GM12878 (cell line): ENCODE results near the gene KCNQ1OT1. TPM values are rescaled to one million over a fixed set of nuclear protein-coding genes. Genes with fewer than 3 reads are reported as not detected.

Source experiments
- ATAC-seq: fragments of 200-7000 bp; cut with Tn5 transposase; 3 replicates; pipeline ENCODE4 v1.9.1; 2020; ENCODE audit warnings: mild to moderate bottlenecking, moderate library complexity
- BruUV-seq: library from RNA; stranded (reverse); fragments of 400-500 nt; replicated peaks from 2 replicates; lab custom pipeline; 2021; lab: Mats Ljungman, UMichigan
- CTCF ChIA-PET: fragments of 300-600 bp; sonication (Branson Sonifier 250); formaldehyde crosslinking; extraction: SDS; loops from one replicate; lab custom pipeline; 2021; ENCODE audit warnings: inconsistent platforms; lab: Yijun Ruan, JAX
- POLR2A ChIA-PET: fragments of 350-600 bp; formaldehyde crosslinking; extraction: SDS; loops from one replicate; lab custom pipeline; 2021; ENCODE audit warnings: inconsistent platforms; lab: Charles Lee
- RAD21 ChIA-PET: fragments of 300-600 bp; sonication (Branson Sonifier 250); formaldehyde crosslinking; loops from one replicate; lab custom pipeline; 2023; ENCODE audit warnings: antibody characterized with exemption; ENCODE audit not compliant: unreplicated experiment; lab: Charles Lee
- SMC1A ChIA-PET: fragments of 300-600 bp; sonication (Branson Sonifier 250); formaldehyde crosslinking; loops from one replicate; lab custom pipeline; 2023; ENCODE audit not compliant: unreplicated experiment, uncharacterized antibody; lab: Charles Lee
- DNase-seq: peaks from one replicate; pipeline ENCODE4 v3.0.0-alpha.2; 2011; ENCODE audit warnings: low read depth, low spot score
- FAIRE-seq: peaks from 3 replicates; lab custom pipeline; 2011; peaks lifted over from hg19 to GRCh38; lab: Jason Lieb, UNC
- H2AFZ ChIP-seq: 2 replicates; pipeline ENCODE4 v1.6.0; 2011; ENCODE audit warnings: low read depth, low read length, control low read depth; ENCODE audit not compliant: control insufficient read depth
- H3K27ac ChIP-seq: 2 replicates; pipeline ENCODE4 v1.5.1; 2011; ENCODE audit warnings: control low read depth; ENCODE audit not compliant: control insufficient read depth, insufficient read depth
- H3K27me3 ChIP-seq, 2 experiments: replicated peaks in 1 of 2; 2 replicates each; pipeline versions ENCODE4 v1.6.0 to v1.6.1; 2011; ENCODE audit warnings: low read length in 1 of 2; ENCODE audit not compliant: control insufficient read depth in 2 of 2, insufficient read depth in 2 of 2
- H3K36me3 ChIP-seq, 2 experiments: 2 replicates each; pipeline ENCODE4 v1.5.1; 2011; ENCODE audit warnings: low read length in 1 of 2; ENCODE audit not compliant: control insufficient read depth in 2 of 2, insufficient read depth in 2 of 2
- H3K4me1 ChIP-seq: 2 replicates; pipeline ENCODE4 v1.6.1; 2011; ENCODE audit warnings: mild to moderate bottlenecking, low read length, moderate library complexity, mixed read lengths; ENCODE audit not compliant: control insufficient read depth, insufficient read depth
- H3K4me2 ChIP-seq: 2 replicates; pipeline ENCODE4 v1.6.0; 2011; ENCODE audit warnings: control low read depth; ENCODE audit not compliant: control insufficient read depth, insufficient read depth
- H3K4me3 ChIP-seq: fragments of 200-600 bp; sonication (generic); 2 replicates; pipeline ENCODE4 v1.5.1; 2016
- H3K79me2 ChIP-seq: 2 replicates; pipeline ENCODE4 v1.6.0; 2011; ENCODE audit warnings: low read length; ENCODE audit not compliant: control insufficient read depth, insufficient read depth
- H3K9ac ChIP-seq: 2 replicates; pipeline ENCODE4 v1.8.0; 2011; ENCODE audit warnings: low read length, control low read depth, mixed read lengths; ENCODE audit not compliant: control insufficient read depth, insufficient read depth
- H3K9me3 ChIP-seq: replicated peaks from 3 replicates; pipeline ENCODE4 v1.5.1; 2011; ENCODE audit warnings: mild to moderate bottlenecking, low read length; ENCODE audit not compliant: control insufficient read depth, insufficient read depth
- H4K20me1 ChIP-seq: 2 replicates; pipeline ENCODE4 v1.6.0; 2011; ENCODE audit not compliant: control insufficient read depth, insufficient read depth
- EGR1 ChIP-seq, 2 experiments: IDR thresholded peaks; 1 replicate in 1 of 2; 2 replicates in 1 of 2; pipeline ENCODE4 v1.6.1; 2011 to 2012; ENCODE audit warnings: low read depth in 2 of 2, low read length in 2 of 2, borderline replicate concordance in 1 of 2, mild to moderate bottlenecking in 1 of 2, moderate library complexity in 1 of 2
- HDGF ChIP-seq: fragments of 450-650 bp; IDR thresholded peaks from 2 replicates; pipeline ENCODE4 v1.6.1; 2016; ENCODE audit warnings: antibody characterized with exemption
- KAT2A ChIP-seq: conservative IDR thresholded peaks from 2 replicates; pipeline ENCODE4 v1.6.1; 2011; ENCODE audit warnings: low read depth, low read length; ENCODE audit not compliant: control insufficient read depth
- SIN3A ChIP-seq: IDR thresholded peaks from 2 replicates; pipeline ENCODE4 v1.6.1; 2012; ENCODE audit warnings: low read depth, low read length, improper control_type of control experiment
- SPI1 ChIP-seq: IDR thresholded peaks from 2 replicates; pipeline ENCODE4 v1.6.1; 2011; ENCODE audit warnings: low read depth, mild to moderate bottlenecking, low read length, moderate library complexity, borderline replicate concordance; ENCODE audit not compliant: insufficient read depth
- WGBS: methylation state at CpG from one replicate; pipeline ENCODE4 v1.1.6; 2016; ENCODE audit warnings: low lambda C conversion rate; ENCODE audit not compliant: insufficient replicate concordance, insufficient coverage; ENCODE audit errors: missing lambda C conversion rate; 5-methylcytosine and 5-hydroxymethylcytosine counted together
- in situ Hi-C: fragments of 300-500 bp; cut with MboI; formaldehyde crosslinking; loops from 9 replicates; pipeline ENCODE4 v1.14.3; 2018; ENCODE audit warnings: mixed read lengths
- intact Hi-C: fragments of 100-400 bp; cut with micrococcal nuclease; formaldehyde crosslinking; loops from one replicate; pipeline ENCODE4 v1.14.2; 2022; ENCODE audit not compliant: unreplicated experiment
- polyA plus RNA-seq, 11 experiments: library from polyadenylated mRNA; depleted of rRNA in 4 of 11; unstranded in 6 of 11; stranded (reverse) in 5 of 11; fragments of >200 nt; fragmentation: Nextera tagmentation in 4 of 11; fragmentation: Illumina TruSeq in 1 of 11; extraction: Ambion mirVana in 4 of 11; extraction: Trizol in 1 of 11; gene quantifications; 1 replicate in 1 of 11; 2 replicates in 10 of 11; pipeline versions ENCODE4 v1.2.1 to v1.2.3, GENCODE V29; 2011 to 2016; ENCODE audit warnings: inconsistent platforms in 2 of 11, missing spikeins in 2 of 11, low read depth in 1 of 11
- total RNA-seq, 4 experiments: library from RNA; depleted of rRNA in 3 of 4; stranded (reverse); fragments of >200 nt in 3 of 4; fragmentation: Illumina TruSeq in 1 of 4; extraction: Trizol in 1 of 4; gene quantifications; 2 replicates each; pipeline versions ENCODE4 v1.2.1 to v1.2.3, GENCODE V29; 2013 to 2021
- TF ChIP-seq, protein P1 (sequence below): fragments of 450-650 bp; IDR thresholded peaks from 2 replicates; pipeline ENCODE4 v1.6.1; 2017; ENCODE audit warnings: antibody characterized with exemption, mild to moderate bottlenecking, moderate library complexity
- TF ChIP-seq, protein P2 (sequence below): fragments of 150-350 bp; IDR thresholded peaks from 2 replicates; pipeline ENCODE4 v1.6.1; 2014; ENCODE audit warnings: mild to moderate bottlenecking, low read depth, low read length
- TF ChIP-seq, protein P3 (sequence below): fragments of 450-650 bp; IDR thresholded peaks from 2 replicates; pipeline ENCODE4 v1.6.1; 2017; ENCODE audit warnings: mild to moderate bottlenecking, moderate library complexity

KCNQ1OT1 gene
- total and polyA plus RNA-seq, 10 of the 15 experiments (the other 5 are each of a cell fraction or from before 2014, with no cell fraction given) = 0.02 to 1.6 (median 0.41) TPM

DNA sequence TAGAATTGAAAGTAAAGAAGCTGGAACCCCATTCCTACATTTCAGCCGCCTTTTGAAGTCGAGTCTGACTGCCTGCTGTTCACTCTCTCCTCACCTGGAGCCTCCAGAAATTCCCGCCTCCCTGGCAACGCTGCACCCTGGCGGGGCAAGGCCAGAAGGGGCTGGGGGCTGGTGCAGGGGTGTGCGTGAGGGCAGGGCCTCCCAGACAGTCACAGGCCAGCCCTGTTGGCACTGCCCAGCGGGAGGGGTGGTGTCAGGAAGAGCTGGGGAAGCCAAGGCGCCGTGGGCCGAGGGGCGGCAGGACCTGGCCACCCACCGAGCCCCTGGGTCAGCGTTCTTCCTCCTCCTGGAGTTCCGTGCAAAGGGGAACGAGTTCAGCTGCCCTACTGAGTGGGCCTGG is 123.2 kb downstream of the KCNQ1OT1 start:
- Histone ChIP-seq H3K36me3 (no peaks in the 10 kb centered on the region), H3K9ac (no peak overlapping the region), H3K4me1 (no peaks in the 10 kb centered on the region), H3K27ac (no peak overlapping the region), H2AFZ (no peak overlapping the region), H3K9me3 (no peaks in the 10 kb centered on the region), H3K4me2 (no peak overlapping the region), H3K4me3 (no peak overlapping the region), H4K20me1 (no peaks in the 10 kb centered on the region), H3K79me2 (no peaks in the 10 kb centered on the region), H3K27me3 (no peaks in the 10 kb centered on the region)
- no peak for TF ChIP-seq KAT2A
- TF ChIP-seq, protein P1, sequence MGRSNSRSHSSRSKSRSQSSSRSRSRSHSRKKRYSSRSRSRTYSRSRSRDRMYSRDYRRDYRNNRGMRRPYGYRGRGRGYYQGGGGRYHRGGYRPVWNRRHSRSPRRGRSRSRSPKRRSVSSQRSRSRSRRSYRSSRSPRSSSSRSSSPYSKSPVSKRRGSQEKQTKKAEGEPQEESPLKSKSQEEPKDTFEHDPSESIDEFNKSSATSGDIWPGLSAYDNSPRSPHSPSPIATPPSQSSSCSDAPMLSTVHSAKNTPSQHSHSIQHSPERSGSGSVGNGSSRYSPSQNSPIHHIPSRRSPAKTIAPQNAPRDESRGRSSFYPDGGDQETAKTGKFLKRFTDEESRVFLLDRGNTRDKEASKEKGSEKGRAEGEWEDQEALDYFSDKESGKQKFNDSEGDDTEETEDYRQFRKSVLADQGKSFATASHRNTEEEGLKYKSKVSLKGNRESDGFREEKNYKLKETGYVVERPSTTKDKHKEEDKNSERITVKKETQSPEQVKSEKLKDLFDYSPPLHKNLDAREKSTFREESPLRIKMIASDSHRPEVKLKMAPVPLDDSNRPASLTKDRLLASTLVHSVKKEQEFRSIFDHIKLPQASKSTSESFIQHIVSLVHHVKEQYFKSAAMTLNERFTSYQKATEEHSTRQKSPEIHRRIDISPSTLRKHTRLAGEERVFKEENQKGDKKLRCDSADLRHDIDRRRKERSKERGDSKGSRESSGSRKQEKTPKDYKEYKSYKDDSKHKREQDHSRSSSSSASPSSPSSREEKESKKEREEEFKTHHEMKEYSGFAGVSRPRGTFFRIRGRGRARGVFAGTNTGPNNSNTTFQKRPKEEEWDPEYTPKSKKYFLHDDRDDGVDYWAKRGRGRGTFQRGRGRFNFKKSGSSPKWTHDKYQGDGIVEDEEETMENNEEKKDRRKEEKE = no peak
- CTCF ChIA-PET = no interaction called here
- RAD21 ChIA-PET = no interaction called here
- FAIRE-seq (no peak), DNase-seq (no peak), ATAC-seq (no peak)
- 64% methylated on average over 15 of the region's 15 CpGs for WGBS
- SMC1A ChIA-PET = no interaction called here
- in situ Hi-C loops (no loop called here), intact Hi-C loops (no loop called here)
- POLR2A ChIA-PET = no interaction called here
- no TSS peak for BruUV-seq

- no peak overlapping the region for H3K9ac ChIP-seq
- no peak for DNase-seq
- no peak overlapping the region for H3K4me3 ChIP-seq
- no peak overlapping the region for H2AFZ ChIP-seq
- H3K27me3 ChIP-seq = no peaks in the 10 kb centered on the region
- no TSS peak for BruUV-seq
- no peaks in the 10 kb centered on the region for H3K9me3 ChIP-seq
- WGBS = 75% methylated on average over 15 of the region's 15 CpGs
- no peak overlapping the region for H3K27ac ChIP-seq
- H3K36me3 ChIP-seq = no peaks in the 10 kb centered on the region
- no peak for FAIRE-seq
- no peak overlapping the region for H3K4me2 ChIP-seq
- ChIA-PET RAD21 (no interaction called here), SMC1A (no interaction called here), CTCF (no interaction called here), POLR2A (no interaction called here)
- H3K79me2 ChIP-seq = no peaks in the 10 kb centered on the region
- no peak for ATAC-seq
- no peaks in the 10 kb centered on the region for H4K20me1 ChIP-seq
- intact Hi-C loops = no loop called here
- in situ Hi-C loops = no loop called here
- no peaks in the 10 kb centered on the region for H3K4me1 ChIP-seq
- TF ChIP-seq, protein P2, sequence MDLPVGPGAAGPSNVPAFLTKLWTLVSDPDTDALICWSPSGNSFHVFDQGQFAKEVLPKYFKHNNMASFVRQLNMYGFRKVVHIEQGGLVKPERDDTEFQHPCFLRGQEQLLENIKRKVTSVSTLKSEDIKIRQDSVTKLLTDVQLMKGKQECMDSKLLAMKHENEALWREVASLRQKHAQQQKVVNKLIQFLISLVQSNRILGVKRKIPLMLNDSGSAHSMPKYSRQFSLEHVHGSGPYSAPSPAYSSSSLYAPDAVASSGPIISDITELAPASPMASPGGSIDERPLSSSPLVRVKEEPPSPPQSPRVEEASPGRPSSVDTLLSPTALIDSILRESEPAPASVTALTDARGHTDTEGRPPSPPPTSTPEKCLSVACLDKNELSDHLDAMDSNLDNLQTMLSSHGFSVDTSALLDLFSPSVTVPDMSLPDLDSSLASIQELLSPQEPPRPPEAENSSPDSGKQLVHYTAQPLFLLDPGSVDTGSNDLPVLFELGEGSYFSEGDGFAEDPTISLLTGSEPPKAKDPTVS = no peak
- TF ChIP-seq, protein P3, sequence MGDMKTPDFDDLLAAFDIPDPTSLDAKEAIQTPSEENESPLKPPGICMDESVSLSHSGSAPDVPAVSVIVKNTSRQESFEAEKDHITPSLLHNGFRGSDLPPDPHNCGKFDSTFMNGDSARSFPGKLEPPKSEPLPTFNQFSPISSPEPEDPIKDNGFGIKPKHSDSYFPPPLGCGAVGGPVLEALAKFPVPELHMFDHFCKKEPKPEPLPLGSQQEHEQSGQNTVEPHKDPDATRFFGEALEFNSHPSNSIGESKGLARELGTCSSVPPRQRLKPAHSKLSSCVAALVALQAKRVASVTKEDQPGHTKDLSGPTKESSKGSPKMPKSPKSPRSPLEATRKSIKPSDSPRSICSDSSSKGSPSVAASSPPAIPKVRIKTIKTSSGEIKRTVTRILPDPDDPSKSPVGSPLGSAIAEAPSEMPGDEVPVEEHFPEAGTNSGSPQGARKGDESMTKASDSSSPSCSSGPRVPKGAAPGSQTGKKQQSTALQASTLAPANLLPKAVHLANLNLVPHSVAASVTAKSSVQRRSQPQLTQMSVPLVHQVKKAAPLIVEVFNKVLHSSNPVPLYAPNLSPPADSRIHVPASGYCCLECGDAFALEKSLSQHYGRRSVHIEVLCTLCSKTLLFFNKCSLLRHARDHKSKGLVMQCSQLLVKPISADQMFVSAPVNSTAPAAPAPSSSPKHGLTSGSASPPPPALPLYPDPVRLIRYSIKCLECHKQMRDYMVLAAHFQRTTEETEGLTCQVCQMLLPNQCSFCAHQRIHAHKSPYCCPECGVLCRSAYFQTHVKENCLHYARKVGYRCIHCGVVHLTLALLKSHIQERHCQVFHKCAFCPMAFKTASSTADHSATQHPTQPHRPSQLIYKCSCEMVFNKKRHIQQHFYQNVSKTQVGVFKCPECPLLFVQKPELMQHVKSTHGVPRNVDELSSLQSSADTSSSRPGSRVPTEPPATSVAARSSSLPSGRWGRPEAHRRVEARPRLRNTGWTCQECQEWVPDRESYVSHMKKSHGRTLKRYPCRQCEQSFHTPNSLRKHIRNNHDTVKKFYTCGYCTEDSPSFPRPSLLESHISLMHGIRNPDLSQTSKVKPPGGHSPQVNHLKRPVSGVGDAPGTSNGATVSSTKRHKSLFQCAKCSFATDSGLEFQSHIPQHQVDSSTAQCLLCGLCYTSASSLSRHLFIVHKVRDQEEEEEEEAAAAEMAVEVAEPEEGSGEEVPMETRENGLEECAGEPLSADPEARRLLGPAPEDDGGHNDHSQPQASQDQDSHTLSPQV = no peak
- TF ChIP-seq EGR1 (IDR thresholded peaks at IDR 0.05; ENCODE audit: borderline replicate concordance in 1 of 2, low read depth in 2 of 2, low read length in 2 of 2) (no peak), SIN3A (no peak), SPI1 (no peak), HDGF (no peak)
Observed at GRCh38 chr11:2576111-2576510, 123.7 kb downstream of the KCNQ1OT1 start.
